Lower leg skin (tissue), 3 donors: ENCODE measurements around the gene SCRG1.

Source experiments
- POLR2A ChIP-seq, 2 donors: fragments of 450-650 bp; IDR thresholded peaks; one replicate each; pipeline ENCODE4 v1.6.1; 2016 to 2017; ENCODE audit warnings: antibody characterized with exemption in 2 of 2, mild to moderate bottlenecking in 1 of 2, moderate library complexity in 1 of 2
- TF ChIP-seq, protein P1 (sequence below), 3 donors: fragments of 450-650 bp; IDR thresholded peaks; one replicate each; pipeline ENCODE4 v1.5.1; 2016; ENCODE audit warnings: antibody characterized with exemption in 3 of 3, mild to moderate bottlenecking in 3 of 3, moderate library complexity in 2 of 3

DNA sequence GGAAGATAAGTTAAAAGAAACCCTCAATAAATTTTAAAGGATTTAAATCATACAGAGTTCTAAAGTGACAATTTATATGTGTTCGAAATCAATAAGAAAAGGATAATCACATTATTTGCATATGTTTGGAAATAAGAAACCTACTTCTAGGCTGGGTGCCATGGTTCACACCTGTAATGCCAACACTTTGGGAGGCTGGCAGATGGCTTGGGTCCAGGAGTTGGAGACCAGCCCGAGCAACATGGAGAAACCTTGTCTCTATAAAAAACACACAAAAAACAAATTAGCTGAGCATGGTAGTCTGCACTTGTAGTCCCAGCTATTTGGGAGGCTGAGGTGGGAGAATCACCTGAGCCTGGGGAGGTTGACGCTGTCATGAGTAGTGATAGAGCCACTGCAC lies 36.2 kb downstream of the SCRG1 start:
- TF ChIP-seq, protein P1, sequence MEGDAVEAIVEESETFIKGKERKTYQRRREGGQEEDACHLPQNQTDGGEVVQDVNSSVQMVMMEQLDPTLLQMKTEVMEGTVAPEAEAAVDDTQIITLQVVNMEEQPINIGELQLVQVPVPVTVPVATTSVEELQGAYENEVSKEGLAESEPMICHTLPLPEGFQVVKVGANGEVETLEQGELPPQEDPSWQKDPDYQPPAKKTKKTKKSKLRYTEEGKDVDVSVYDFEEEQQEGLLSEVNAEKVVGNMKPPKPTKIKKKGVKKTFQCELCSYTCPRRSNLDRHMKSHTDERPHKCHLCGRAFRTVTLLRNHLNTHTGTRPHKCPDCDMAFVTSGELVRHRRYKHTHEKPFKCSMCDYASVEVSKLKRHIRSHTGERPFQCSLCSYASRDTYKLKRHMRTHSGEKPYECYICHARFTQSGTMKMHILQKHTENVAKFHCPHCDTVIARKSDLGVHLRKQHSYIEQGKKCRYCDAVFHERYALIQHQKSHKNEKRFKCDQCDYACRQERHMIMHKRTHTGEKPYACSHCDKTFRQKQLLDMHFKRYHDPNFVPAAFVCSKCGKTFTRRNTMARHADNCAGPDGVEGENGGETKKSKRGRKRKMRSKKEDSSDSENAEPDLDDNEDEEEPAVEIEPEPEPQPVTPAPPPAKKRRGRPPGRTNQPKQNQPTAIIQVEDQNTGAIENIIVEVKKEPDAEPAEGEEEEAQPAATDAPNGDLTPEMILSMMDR (IDR thresholded peaks at IDR 0.05), result no peak
- TF ChIP-seq POLR2A (IDR thresholded peaks at IDR 0.05), result no peak
